Aorta (tissue), 5 donors: ENCODE data around the gene CD300LF. TPM values are rescaled to one million over a fixed set of nuclear protein-coding genes. Genes with fewer than 3 reads are reported as not detected.

Experiments used
- ATAC-seq: fragments of 200-7000 bp; cut with Tn5 transposase; one replicate; pipeline ENCODE4 v1.9.1; 2022; ENCODE audit warnings: moderate library complexity; ENCODE audit not compliant: low FRiP score
- DNase-seq, 2 donors: peaks; one replicate each; pipeline ENCODE4 v3.0.0-alpha.2; 2020
- H3K27ac ChIP-seq, 2 donors: one replicate each; pipeline ENCODE4 v1.5.1; 2013; ENCODE audit warnings: low read length in 2 of 2, mild to moderate bottlenecking in 2 of 2, moderate library complexity in 2 of 2, control low read depth in 1 of 2, inconsistent platforms in 1 of 2, low read depth in 1 of 2
- H3K27me3 ChIP-seq, 2 donors: one replicate each; pipeline ENCODE4 v1.6.1; 2013; ENCODE audit warnings: control low read depth in 1 of 2, low read length in 1 of 2, mild to moderate bottlenecking in 1 of 2, moderate library complexity in 1 of 2; ENCODE audit not compliant: insufficient read depth in 2 of 2, control insufficient read depth in 1 of 2
- H3K36me3 ChIP-seq, 2 donors: one replicate each; pipeline ENCODE4 v1.6.1; 2013; ENCODE audit warnings: control low read depth in 1 of 2, low read length in 1 of 2, mild to moderate bottlenecking in 1 of 2; ENCODE audit not compliant: insufficient read depth in 2 of 2, control insufficient read depth in 1 of 2
- H3K4me1 ChIP-seq, 2 donors: one replicate each; pipeline ENCODE4 v1.6.1; 2013; ENCODE audit warnings: low read length in 2 of 2, control low read depth in 1 of 2, mild to moderate bottlenecking in 1 of 2, moderate library complexity in 1 of 2; ENCODE audit not compliant: insufficient read depth in 2 of 2, control insufficient read depth in 1 of 2
- H3K4me3 ChIP-seq, 2 donors: one replicate each; pipeline ENCODE4 v1.5.1; 2013; ENCODE audit warnings: low read length in 2 of 2, control low read depth in 1 of 2, mild to moderate bottlenecking in 1 of 2
- H3K9me3 ChIP-seq: one replicate; pipeline ENCODE4 v1.6.1; 2013; ENCODE audit warnings: mild to moderate bottlenecking, low read length; ENCODE audit not compliant: control insufficient read depth
- WGBS, 2 donors: extraction: QIAGEN DNeasy Blood & Tissue Kit; methylation state at CpG; one replicate each; pipeline ENCODE4 v1.1.7; 2013; 5-methylcytosine and 5-hydroxymethylcytosine counted together
- intact Hi-C, 2 donors: fragments of 100-400 bp; cut with DNase I; formaldehyde crosslinking; loops; one replicate each; pipeline versions ENCODE4 v1.14.2 to v1.15.0; 2022
- polyA plus RNA-seq, 2 donors: library from polyadenylated mRNA; stranded (reverse); fragments of 200-250 nt; gene quantifications; one replicate each; pipeline ENCODE4 v1.2.3, GENCODE V29; 2013
- total RNA-seq, 2 donors: library from RNA; stranded (reverse); fragmentation: NEBNext Ultra II Directional; extraction: Animal tissue kit (Norgen Biotek cat#: 25700); gene quantifications; one replicate each; pipeline ENCODE4 v1.2.1, GENCODE V29; 2021
- donor health status: healthy with polysubstance abuse.
- donor health status: Bipolar disorder and iron deficiency.
- donor health status: DM: no; HTN: no; CAD: no.
- donor health status: DM: no; HTN: no; CAD: no.
- donor health status: DM: yes; HTN: yes; CAD: no.

CD300LF gene
- total and polyA plus RNA-seq, 4 donors: 0.61 to 2.2 (median 1.6) TPM

GRCh38 chr17:74678541-74678940 lies 34.2 kb downstream of the CD300LF start:
- DNase-seq (no peak), ATAC-seq (no peak)
- WGBS, 2 donors: 30 to 40% methylated on average over 2 of the region's 2 CpGs
- no peaks in the 10 kb centered on the region for H3K4me1 ChIP-seq
- H3K36me3 ChIP-seq: no peaks in the 10 kb centered on the region
- no peaks in the 10 kb centered on the region for H3K9me3 ChIP-seq
- intact Hi-C loops: no loop called here
- no peaks in the 10 kb centered on the region for H3K27me3 ChIP-seq
- H3K27ac ChIP-seq: no peak overlapping the region
- H3K4me3 ChIP-seq: no peak overlapping the region

DNA sequence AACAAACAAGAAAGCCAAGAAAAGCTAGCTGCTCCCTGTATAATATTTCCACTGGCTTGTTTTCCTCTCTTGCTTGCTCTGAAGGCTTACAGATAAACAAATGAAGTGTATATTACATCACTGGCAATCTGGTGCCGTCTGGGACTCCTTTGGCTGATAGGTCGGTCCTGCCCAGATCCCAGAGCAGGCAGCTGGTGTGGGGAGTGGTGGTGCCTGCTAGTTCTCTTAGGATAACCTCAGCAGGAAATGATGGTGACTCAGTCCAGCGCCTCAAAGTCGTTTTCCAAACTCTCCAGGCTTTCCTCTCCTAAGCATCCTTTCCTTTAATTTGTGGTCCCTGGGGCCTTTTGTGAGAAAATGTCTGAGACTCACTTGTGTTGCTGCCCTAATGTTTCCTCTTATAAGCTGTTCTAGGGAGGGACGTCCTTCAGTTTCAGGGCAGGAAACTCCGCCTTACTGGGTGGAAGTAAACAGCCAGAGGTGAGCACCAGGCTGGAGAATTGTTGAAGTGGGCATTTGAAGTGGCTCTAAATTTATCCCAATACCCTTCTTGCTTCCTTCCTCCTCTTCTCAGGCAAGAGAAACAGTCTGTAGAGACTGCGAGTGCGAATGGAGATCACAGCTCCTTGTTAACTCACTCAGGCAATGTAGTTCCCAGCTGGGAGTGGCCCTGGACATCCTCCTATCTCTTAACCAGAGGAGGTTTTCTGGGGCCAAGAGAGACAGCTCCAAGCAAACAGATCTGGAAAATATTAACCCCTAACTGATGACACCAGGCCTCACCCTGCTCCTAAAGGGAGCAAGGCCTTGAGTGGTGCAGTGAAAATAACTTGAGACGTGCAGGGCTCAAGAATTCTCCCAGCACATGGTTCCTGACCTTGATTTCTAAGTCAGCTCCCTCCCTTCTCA lies 34.9 kb downstream of the CD300LF start:
- intact Hi-C loops: no loop called here
- Histone ChIP-seq H3K4me3 (no peak overlapping the region), H3K36me3 (no peaks in the 10 kb centered on the region), H3K4me1 (no peaks in the 10 kb centered on the region), H3K27ac (no peak overlapping the region), H3K27me3 (no peaks in the 10 kb centered on the region), H3K9me3 (no peaks in the 10 kb centered on the region)
- no peak for DNase-seq
- WGBS, 2 donors: 23 to 28% methylated on average over 9 of the region's 9 CpGs
- peak; percentile 38 for ATAC-seq

DNA sequence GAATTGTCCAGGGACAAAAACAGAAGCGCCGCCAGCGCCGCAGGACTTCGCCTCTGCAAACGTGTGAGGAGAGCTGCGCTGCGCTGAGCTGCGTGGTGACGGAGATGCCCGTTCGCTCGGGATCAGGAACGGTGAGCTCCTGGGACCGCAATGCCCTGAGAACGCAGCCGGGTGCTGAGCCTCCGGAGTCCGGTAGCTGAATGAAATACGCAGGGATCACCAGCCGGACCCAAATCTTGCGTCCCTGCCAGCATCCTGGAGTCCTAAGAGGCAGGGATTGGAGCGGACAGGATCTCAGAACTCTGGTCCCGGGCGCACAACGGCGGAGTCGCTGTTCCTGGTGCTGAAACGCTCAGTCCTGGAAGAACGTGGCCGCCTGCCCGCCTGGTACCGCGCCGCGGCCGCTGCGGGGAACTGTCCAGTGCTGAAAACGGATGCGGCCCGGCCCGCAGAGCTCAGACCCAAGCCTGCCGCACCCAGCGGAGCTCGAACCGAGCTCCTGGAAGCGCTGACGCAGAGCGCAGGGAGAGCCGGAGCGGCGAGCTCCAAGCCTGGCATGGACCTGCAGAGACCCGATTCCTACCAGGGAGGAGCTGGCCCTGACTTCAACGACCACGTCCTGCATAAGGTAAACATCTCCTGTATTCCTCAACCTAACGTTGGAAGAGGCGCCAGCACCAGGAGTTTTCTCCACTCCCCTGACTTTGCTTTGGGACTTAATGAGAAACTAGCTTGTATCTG lies 41.5 kb downstream of the CD300LF start:
- Histone ChIP-seq H3K9me3 (no peaks in the 10 kb centered on the region), H3K27me3 (no peaks in the 10 kb centered on the region), H3K36me3 (no peaks in the 10 kb centered on the region), H3K4me3 (no peak overlapping the region), H3K27ac (no peak overlapping the region), H3K4me1 (no peaks in the 10 kb centered on the region)
- DNase-seq: peak; percentile 84 to 91
- intact Hi-C loops: no loop called here
- WGBS, 2 donors: 8 to 9% methylated on average over 51 to 57 of the region's 57 CpGs
- ATAC-seq: peak; percentile 88

DNA sequence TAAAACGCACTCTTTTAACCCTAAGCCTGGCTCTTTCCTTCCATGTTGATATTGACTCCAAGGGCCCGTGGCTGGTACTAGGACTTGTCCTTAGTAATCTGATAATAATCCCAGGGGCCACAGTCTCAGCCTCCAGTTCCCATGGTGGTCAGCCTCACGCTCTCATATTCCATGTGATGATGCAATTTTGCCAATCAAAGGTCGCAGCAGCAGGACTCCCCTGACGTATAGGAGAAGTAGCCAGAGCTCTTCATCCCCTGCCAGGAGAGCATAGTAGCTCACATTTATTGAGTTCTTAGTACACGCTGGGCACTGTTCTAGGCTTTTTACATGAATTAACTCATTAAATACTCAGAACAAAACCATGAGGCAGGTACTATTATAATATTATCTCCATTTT lies 42.4 kb downstream of the CD300LF start:
- WGBS, 2 donors: 76 to 77% methylated on average over 6 of the region's 6 CpGs
- intact Hi-C loops: no loop called here
- no peaks in the 10 kb centered on the region for H3K27me3 ChIP-seq

DNA sequence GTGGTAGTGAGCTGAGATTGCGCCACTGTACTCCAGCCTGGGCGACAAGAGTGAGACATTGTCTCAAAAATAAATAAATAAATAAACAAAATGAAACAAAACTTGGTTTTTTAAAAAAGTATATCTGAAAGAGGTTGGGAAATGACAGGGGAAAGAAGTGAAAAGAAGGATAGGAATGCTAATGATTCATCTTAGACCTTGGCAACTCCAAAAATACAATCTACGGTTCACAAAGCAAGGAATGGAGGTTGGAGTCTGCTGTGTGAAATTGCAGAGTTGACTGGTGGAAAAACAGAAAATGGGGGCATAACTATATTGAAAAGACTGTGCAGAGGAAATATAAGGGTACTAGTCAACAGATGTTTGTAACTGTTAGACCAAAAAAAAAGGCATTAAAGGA lies 49.2 kb downstream of the CD300LF start:
- Histone ChIP-seq H3K4me1 (no peaks in the 10 kb centered on the region), H3K27me3 (no peaks in the 10 kb centered on the region), H3K36me3 (no peaks in the 10 kb centered on the region), H3K9me3 (no peaks in the 10 kb centered on the region), H3K27ac (no peak overlapping the region), H3K4me3 (no peak overlapping the region)
- intact Hi-C loops: no loop called here
- no peak for ATAC-seq
- 78 to 82% methylated on average over 3 of the region's 3 CpGs for WGBS, 2 donors
- DNase-seq: no peak

More for the DNA sequence above, 42.4 kb downstream of the CD300LF start:
- Histone ChIP-seq H3K4me1 (no peaks in the 10 kb centered on the region), H3K27ac (no peak overlapping the region), H3K4me3 (no peak overlapping the region), H3K36me3 (no peaks in the 10 kb centered on the region), H3K9me3 (no peaks in the 10 kb centered on the region)
- DNase-seq (no peak), ATAC-seq (no peak)

DNA sequence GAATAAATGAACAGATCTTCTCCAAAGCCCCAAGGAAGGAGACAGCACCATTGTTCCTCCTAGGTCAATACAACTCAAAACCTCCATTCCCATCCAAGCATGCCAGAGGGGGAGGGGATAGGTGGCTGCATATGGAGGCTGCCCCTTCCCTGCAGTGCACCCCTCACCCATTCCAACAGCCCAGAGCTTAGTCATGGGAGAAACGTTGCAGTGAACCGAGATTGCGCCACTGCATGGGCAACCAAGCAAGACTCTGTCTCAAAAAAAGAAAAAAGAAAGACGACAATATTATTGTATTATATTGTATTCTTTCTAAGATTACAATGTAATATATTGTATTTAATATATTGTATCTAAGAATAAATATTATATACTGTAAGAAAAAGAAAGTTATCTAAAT lies 52.8 kb downstream of the CD300LF start:
- ATAC-seq: no peak
- 65 to 66% methylated on average over 4 of the region's 4 CpGs for WGBS, 2 donors

DNA sequence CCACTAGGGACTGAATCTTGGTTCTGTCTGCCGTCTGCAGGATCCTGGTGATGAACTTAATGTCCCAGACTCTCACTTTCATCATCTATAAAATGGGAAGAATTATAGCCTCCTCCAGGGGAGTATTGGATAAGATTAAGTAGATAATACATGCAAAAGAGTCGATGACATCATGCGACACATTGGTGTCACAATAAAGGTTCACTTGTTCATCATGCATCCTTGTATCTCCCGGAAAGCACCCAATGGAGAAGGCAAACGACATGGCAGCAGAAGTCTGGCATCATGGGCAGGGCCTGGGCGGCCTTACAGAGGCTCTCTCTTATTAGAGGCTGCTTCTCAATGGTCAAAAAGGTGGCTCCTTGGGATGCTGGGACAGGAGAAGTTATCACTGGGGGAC lies 54.1 kb downstream of the CD300LF start:
- Histone ChIP-seq H3K27ac (no peak overlapping the region), H3K9me3 (no peaks in the 10 kb centered on the region), H3K4me1 (no peaks in the 10 kb centered on the region), H3K27me3 (no peaks in the 10 kb centered on the region), H3K36me3 (no peaks in the 10 kb centered on the region), H3K4me3 (no peak overlapping the region)
- DNase-seq (no peak), ATAC-seq (no peak)
- WGBS, 2 donors: 79 to 83% methylated on average over 6 of the region's 6 CpGs
- intact Hi-C loops: no loop called here

More for the DNA sequence above, 52.8 kb downstream of the CD300LF start:
- no peak overlapping the region for H3K27ac ChIP-seq
- H3K36me3 ChIP-seq: no peaks in the 10 kb centered on the region
- no peak overlapping the region for H3K4me3 ChIP-seq
- no peak for DNase-seq
- no peaks in the 10 kb centered on the region for H3K9me3 ChIP-seq
- H3K4me1 ChIP-seq: no peaks in the 10 kb centered on the region
- intact Hi-C loops: no loop called here
- H3K27me3 ChIP-seq: no peaks in the 10 kb centered on the region

GRCh38 chr17:74654742-74655141 lies 58.0 kb downstream of the CD300LF start:
- 51 to 53% methylated on average over 5 of the region's 5 CpGs for WGBS, 2 donors
- no peak for ATAC-seq
- H3K27ac ChIP-seq: no peak overlapping the region
- no peak overlapping the region for H3K4me3 ChIP-seq
- intact Hi-C loops: no loop called here
- H3K27me3 ChIP-seq: no peaks in the 10 kb centered on the region
- DNase-seq: no peak
- no peaks in the 10 kb centered on the region for H3K4me1 ChIP-seq
- H3K9me3 ChIP-seq: no peaks in the 10 kb centered on the region
- H3K36me3 ChIP-seq: no peaks in the 10 kb centered on the region
